Caco-2 (cell line): Measurements from ENCODE around the gene NEU1. TPM values are rescaled to one million over a fixed set of nuclear protein-coding genes. Genes with fewer than 3 reads are reported as not detected.
A peak's percentile ranks its signal among the peaks of the same experiment; 100 is the strongest.

Source experiments
- BruUV-seq: library from RNA; stranded (reverse); fragments of 400-500 nt; replicated peaks from 2 replicates; lab custom pipeline; 2021; lab: Mats Ljungman, UMichigan
- CTCF ChIA-PET: fragments of 300-600 bp; sonication (Branson Sonifier 250); formaldehyde crosslinking; loops from one replicate; lab custom pipeline; 2022; ENCODE audit warnings: antibody characterized with exemption; lab: Charles Lee
- POLR2A ChIA-PET: fragments of 300-600 bp; sonication (Branson Sonifier 250); formaldehyde crosslinking; loops from one replicate; lab custom pipeline; 2022; ENCODE audit warnings: antibody characterized with exemption; lab: Charles Lee
- DNase-seq, 2 experiments: peaks; one replicate each; pipeline versions ENCODE4 v3.0.0 to v3.0.0-alpha.2; 2020 to 2022
- H3K27me3 ChIP-seq: replicated peaks from 2 replicates; pipeline ENCODE4 v1.6.0; 2011; ENCODE audit warnings: low read length; ENCODE audit not compliant: control insufficient read depth, insufficient read depth
- H3K36me3 ChIP-seq: 2 replicates; pipeline ENCODE4 v1.5.1; 2011; ENCODE audit warnings: low read length; ENCODE audit not compliant: control insufficient read depth, insufficient read depth
- H3K4me1 ChIP-seq: fragments of 250-450 bp; sonication (Bioruptor Pico); 2 replicates; pipeline ENCODE4 v1.5.1; 2020; ENCODE audit warnings: mild to moderate bottlenecking
- H3K4me3 ChIP-seq: 2 replicates; pipeline ENCODE4 v1.5.1; 2011; ENCODE audit warnings: low read depth, mild to moderate bottlenecking, control low read depth, low read length
- H3K9me3 ChIP-seq: fragments of 250-450 bp; sonication (Bioruptor Pico); 2 replicates; pipeline ENCODE4 v1.5.1; 2020; ENCODE audit warnings: mild to moderate bottlenecking, moderate library complexity
- H3K27ac Mint-ChIP-seq: one replicate; pipeline ENCODE4 v1.8.0; 2022; ENCODE audit warnings: mixed read lengths; ENCODE audit not compliant: unreplicated experiment
- H3K27me3 Mint-ChIP-seq: one replicate; pipeline ENCODE4 v1.8.0; 2022; ENCODE audit warnings: mixed read lengths; ENCODE audit not compliant: insufficient read depth, unreplicated experiment
- H3K36me3 Mint-ChIP-seq: one replicate; pipeline ENCODE4 v1.8.0; 2022; ENCODE audit warnings: mild to moderate bottlenecking, mixed read lengths; ENCODE audit not compliant: insufficient read depth, unreplicated experiment
- H3K4me1 Mint-ChIP-seq: one replicate; pipeline ENCODE4 v1.8.0; 2022; ENCODE audit warnings: low read depth, mixed read lengths; ENCODE audit not compliant: unreplicated experiment
- H3K4me3 Mint-ChIP-seq: one replicate; pipeline ENCODE4 v1.8.0; 2022; ENCODE audit warnings: mild to moderate bottlenecking, moderate library complexity, mixed read lengths; ENCODE audit not compliant: unreplicated experiment
- H3K9me3 Mint-ChIP-seq: one replicate; pipeline ENCODE4 v1.8.0; 2022; ENCODE audit warnings: mixed read lengths; ENCODE audit not compliant: unreplicated experiment
- CTCF ChIP-seq, 2 experiments: fragments of 200-600 bp in 1 of 2; IDR thresholded peaks; 1 replicate in 1 of 2; 2 replicates in 1 of 2; pipeline versions ENCODE4 v1.5.1 to v1.8.0; 2011 to 2022; ENCODE audit warnings: antibody characterized with exemption in 1 of 2, control low read depth in 1 of 2, inconsistent platforms in 1 of 2, low read depth in 1 of 2, low read length in 1 of 2, mild to moderate bottlenecking in 1 of 2, moderate library complexity in 1 of 2; ENCODE audit not compliant: insufficient read depth in 1 of 2, severe bottlenecking in 1 of 2, unreplicated experiment in 1 of 2
- intact Hi-C: fragments of 100-400 bp; cut with micrococcal nuclease; formaldehyde crosslinking; loops from one replicate; pipeline ENCODE4 v1.10.0; 2022; ENCODE audit not compliant: unreplicated experiment
- total RNA-seq: library from RNA; stranded (reverse); gene quantifications from 2 replicates; pipeline ENCODE4 v1.2.3, GENCODE V29; 2022

NEU1 gene
- total RNA-seq, 1 experiment from 2014 or later = 176 TPM

DNA sequence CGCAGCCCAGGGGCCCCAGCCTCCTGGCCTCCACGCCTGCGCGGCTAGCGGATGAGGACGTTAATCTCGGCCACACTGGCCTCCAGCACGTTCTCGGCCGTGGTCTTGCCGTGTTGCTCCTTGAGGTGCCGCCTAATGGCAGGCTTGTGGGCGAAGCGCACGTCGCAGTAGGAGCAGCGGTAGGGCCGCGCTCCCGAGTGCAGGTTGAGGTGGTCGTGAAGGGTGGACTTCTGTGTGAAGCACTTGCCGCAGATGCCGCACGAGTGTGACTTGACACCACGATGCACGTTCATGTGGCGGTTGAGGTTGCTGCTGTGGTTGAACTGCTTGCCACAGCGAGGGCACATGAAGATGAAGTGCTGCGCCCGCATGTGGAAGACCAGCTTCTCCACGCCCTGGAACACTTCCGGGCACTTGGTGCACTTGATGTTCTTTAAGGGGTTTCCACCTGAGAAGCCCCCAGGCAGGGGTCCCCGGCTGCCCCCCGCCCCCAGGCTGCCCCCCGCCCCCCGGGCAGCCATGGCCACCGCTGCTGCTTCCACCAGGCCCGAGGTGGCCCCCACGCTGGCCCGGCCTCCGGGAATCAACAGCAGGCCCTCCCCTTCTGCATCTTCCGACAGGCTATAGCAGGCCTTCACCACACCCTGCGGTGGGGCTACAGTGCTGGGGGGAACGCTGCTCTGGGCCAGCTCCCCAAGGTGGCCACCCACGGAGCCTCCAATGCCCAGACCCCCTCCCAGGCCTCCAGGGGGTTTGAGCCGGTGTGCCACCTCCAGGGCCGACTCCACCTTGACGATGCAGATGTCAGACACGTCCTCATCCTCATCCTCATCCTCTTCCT is 37.5 kb upstream of the NEU1 start:
- Histone ChIP-seq H3K9me3 (no peaks in the 10 kb centered on the region), H3K4me1 (peaks cover 23% of the 10 kb centered on the region), H3K27me3 (no peaks in the 10 kb centered on the region), H3K36me3 (no peaks in the 10 kb centered on the region; the same call in 1 of the 2 replicates), H3K4me3 (no peak overlapping the region)
- peaks cover 20% of the 10 kb centered on the region for H3K4me1 Mint-ChIP-seq
- H3K27me3 Mint-ChIP-seq = no peaks in the 10 kb centered on the region
- CTCF ChIA-PET = no interaction called here
- H3K27ac Mint-ChIP-seq = no peak overlapping the region
- BruUV-seq = no TSS peak
- POLR2A ChIA-PET = no interaction called here
- intact Hi-C loops = loop anchor here (5.0 kb wide), 1 partner anchor 217 kb away; no protein-coding TSS in a partner anchor
- H3K36me3 Mint-ChIP-seq = peaks cover 39% of the 10 kb centered on the region
- DNase-seq = no peak
- peak overlapping the region; percentile 96 for H3K4me3 Mint-ChIP-seq
- no peak for TF ChIP-seq CTCF (IDR thresholded peaks at IDR 0.05; ENCODE audit: insufficient read depth in 1 of 2, low read depth in 1 of 2, low read length in 1 of 2, severe bottlenecking in 1 of 2, unreplicated experiment in 1 of 2)
- no peaks in the 10 kb centered on the region for H3K9me3 Mint-ChIP-seq

DNA sequence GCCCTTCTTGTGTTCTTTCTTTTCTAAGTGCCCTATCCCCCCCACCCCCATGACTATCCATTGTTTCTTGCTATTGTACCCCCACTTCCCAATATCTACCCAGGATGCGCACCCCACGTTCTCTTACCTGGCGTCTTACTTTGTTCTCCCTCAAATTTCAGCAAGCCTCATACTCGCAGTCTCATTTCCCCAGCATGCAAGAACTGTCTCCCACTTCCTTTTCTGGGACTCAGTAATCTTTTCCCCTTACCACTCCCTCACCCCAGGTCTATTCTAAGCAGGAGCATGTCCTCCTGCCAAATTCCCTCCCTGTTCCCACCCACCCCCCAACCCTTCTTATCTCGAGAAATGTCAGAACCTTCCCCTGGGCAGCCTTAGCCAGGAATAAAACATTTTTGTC is 36.6 kb upstream of the NEU1 start:
- intact Hi-C loops = no loop called here
- POLR2A ChIA-PET = interaction anchor here (1.3 kb wide), 1 partner anchor 73 kb away, joined by 10 read pairs; the partner anchor contains the start of gene DXO
- Mint-ChIP-seq H3K27ac (no peak overlapping the region), H3K36me3 (peaks cover 42% of the 10 kb centered on the region), H3K27me3 (no peaks in the 10 kb centered on the region), H3K9me3 (no peaks in the 10 kb centered on the region), H3K4me1 (peaks cover 20% of the 10 kb centered on the region), H3K4me3 (peak overlapping the region; percentile 96)
- H3K4me1 ChIP-seq = peaks cover 23% of the 10 kb centered on the region
- no peaks in the 10 kb centered on the region; the same call in none of the 2 replicates for H3K36me3 ChIP-seq
- H3K9me3 ChIP-seq = no peaks in the 10 kb centered on the region
- CTCF ChIA-PET = interaction anchor here (1.5 to 3.2 kb wide), 2 partner anchors 53 to 73 kb away, joined by 3 to 24 read pairs; partner anchors contain the start of gene DXO
- H3K4me3 ChIP-seq = no peak overlapping the region
- H3K27me3 ChIP-seq = no peaks in the 10 kb centered on the region
- BruUV-seq = no TSS peak
- TF ChIP-seq CTCF (IDR thresholded peaks at IDR 0.05; ENCODE audit: insufficient read depth in 1 of 2, low read depth in 1 of 2, low read length in 1 of 2, severe bottlenecking in 1 of 2, unreplicated experiment in 1 of 2) = no peak
- DNase-seq = no peak

DNA sequence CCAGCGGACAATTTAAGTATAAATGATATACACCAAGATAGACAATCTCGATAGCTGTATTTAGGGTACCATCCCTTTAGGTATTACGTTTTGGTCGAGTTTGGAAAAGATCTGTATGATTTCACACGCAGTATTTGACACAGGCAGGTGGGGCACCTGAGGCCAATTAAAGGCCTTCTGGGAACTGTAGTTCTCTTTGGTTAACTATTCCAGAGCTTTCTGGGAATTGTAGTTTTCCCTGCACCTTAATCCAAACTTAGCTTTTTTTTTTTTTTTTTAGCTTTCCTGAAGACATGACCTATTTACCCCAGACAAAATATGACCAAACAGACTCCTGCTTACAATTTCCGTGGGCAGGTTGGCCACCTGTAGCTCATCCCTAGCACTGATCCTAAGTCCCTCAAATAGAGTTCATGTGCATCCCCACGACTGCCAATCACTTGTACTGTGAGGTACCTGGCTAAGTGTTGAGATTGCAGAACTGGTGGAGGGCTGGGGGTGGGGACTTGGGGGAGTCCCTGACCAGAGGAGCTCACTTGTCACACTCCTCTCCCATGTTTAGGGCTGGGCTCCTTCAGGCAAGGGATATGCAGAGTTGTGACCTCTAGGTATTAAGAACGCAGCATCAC is 35.9 kb upstream of the NEU1 start:
- DNase-seq = peak in 1 of 2 experiments; percentile 49
- no TSS peak for BruUV-seq
- H3K4me1 ChIP-seq = peaks cover 18% of the 10 kb centered on the region
- Mint-ChIP-seq H3K27me3 (no peaks in the 10 kb centered on the region), H3K4me1 (peaks cover 20% of the 10 kb centered on the region), H3K4me3 (peak overlapping the region; percentile 96), H3K36me3 (peaks cover 49% of the 10 kb centered on the region), H3K27ac (peak overlapping the region; percentile 91), H3K9me3 (no peaks in the 10 kb centered on the region)
- peak overlapping the region; percentile 97 for H3K4me3 ChIP-seq
- H3K27me3 ChIP-seq = no peaks in the 10 kb centered on the region
- ChIA-PET CTCF (interaction anchor here (0.6 to 3.2 kb wide), 7 partner anchors 11 to 158 kb away, joined by 3 to 24 read pairs (median 3); partner anchors contain the start of gene DXO), POLR2A (interaction anchor here (0.6 to 2.0 kb wide), 9 partner anchors 24 to 400 kb away, joined by 3 to 19 read pairs (median 6); partner anchors contain the start of genes CFB, DXO, HSPA1A and HSPA1B)
- no peaks in the 10 kb centered on the region; the same call in none of the 2 replicates for H3K36me3 ChIP-seq
- H3K9me3 ChIP-seq = no peaks in the 10 kb centered on the region
- no peak for TF ChIP-seq CTCF (IDR thresholded peaks at IDR 0.05; ENCODE audit: insufficient read depth in 1 of 2, low read depth in 1 of 2, low read length in 1 of 2, severe bottlenecking in 1 of 2, unreplicated experiment in 1 of 2)
- intact Hi-C loops = loop anchor here (1.0 kb wide), 1 partner anchor 54 kb away; no protein-coding TSS in a partner anchor
